IMR-90 (cell line): ENCODE measurements around the gene BTBD9.

Experiments used
- RAD21 ChIP-seq: IDR thresholded peaks from 2 replicates; pipeline ENCODE4 v1.6.1; 2012; ENCODE audit warnings: low read length, improper control_type of control experiment
- TF ChIP-seq, protein P1 (sequence below): conservative IDR thresholded peaks from 2 replicates; pipeline ENCODE4 v1.5.1; 2012; ENCODE audit warnings: mild to moderate bottlenecking, low read depth, low read length, improper control_type of control experiment

- no peak for TF ChIP-seq RAD21
- TF ChIP-seq, protein P1, sequence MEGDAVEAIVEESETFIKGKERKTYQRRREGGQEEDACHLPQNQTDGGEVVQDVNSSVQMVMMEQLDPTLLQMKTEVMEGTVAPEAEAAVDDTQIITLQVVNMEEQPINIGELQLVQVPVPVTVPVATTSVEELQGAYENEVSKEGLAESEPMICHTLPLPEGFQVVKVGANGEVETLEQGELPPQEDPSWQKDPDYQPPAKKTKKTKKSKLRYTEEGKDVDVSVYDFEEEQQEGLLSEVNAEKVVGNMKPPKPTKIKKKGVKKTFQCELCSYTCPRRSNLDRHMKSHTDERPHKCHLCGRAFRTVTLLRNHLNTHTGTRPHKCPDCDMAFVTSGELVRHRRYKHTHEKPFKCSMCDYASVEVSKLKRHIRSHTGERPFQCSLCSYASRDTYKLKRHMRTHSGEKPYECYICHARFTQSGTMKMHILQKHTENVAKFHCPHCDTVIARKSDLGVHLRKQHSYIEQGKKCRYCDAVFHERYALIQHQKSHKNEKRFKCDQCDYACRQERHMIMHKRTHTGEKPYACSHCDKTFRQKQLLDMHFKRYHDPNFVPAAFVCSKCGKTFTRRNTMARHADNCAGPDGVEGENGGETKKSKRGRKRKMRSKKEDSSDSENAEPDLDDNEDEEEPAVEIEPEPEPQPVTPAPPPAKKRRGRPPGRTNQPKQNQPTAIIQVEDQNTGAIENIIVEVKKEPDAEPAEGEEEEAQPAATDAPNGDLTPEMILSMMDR = no peak
Measured at GRCh38 chr6:38485488-38485887, 154.2 kb downstream of the BTBD9 start.
